H1 (cell line): Measurements from ENCODE around the gene ABCG1. TPM values are rescaled to one million over a fixed set of nuclear protein-coding genes. Genes with fewer than 3 reads are reported as not detected.

Experiments used
- CTCF ChIA-PET: fragments of 300-600 bp; sonication (Branson Sonifier 250); formaldehyde crosslinking; loops from one replicate; lab custom pipeline; 2021; ENCODE audit not compliant: partially characterized antibody; lab: Charles Lee
- POLR2A ChIA-PET: fragments of 300-600 bp; sonication (Branson Sonifier 250); formaldehyde crosslinking; loops from one replicate; lab custom pipeline; 2021; ENCODE audit warnings: inconsistent platforms; ENCODE audit not compliant: partially characterized antibody; lab: Charles Lee
- DNase-seq, 2 experiments: peaks; one replicate each; pipeline versions ENCODE4 v3.0.0 to v3.0.0-alpha.2; 2010 to 2022; ENCODE audit warnings: low spot score in 2 of 2, low read depth in 1 of 2, mixed read lengths in 1 of 2
- FAIRE-seq: peaks from 2 replicates; lab custom pipeline; 2011; peaks lifted over from hg19 to GRCh38; lab: Jason Lieb, UNC
- H2AFZ ChIP-seq: 2 replicates; pipeline ENCODE4 v1.8.1; 2012; ENCODE audit warnings: low read length, inconsistent platforms
- H2AK5ac ChIP-seq: 2 replicates; pipeline ENCODE4 v1.6.1; 2013; ENCODE audit warnings: low read depth, low read length
- H2BK120ac ChIP-seq: replicated peaks from 2 replicates; pipeline ENCODE3; 2013; ENCODE audit warnings: low read depth, low read length, inconsistent platforms
- H2BK12ac ChIP-seq: 2 replicates; pipeline ENCODE4 v1.6.1; 2013; ENCODE audit warnings: low read depth, low read length
- H2BK15ac ChIP-seq: 2 replicates; pipeline ENCODE4 v1.6.1; 2013; ENCODE audit warnings: low read length
- H2BK20ac ChIP-seq: 2 replicates; pipeline ENCODE4 v1.6.1; 2013; ENCODE audit warnings: low read length
- H2BK5ac ChIP-seq: 2 replicates; pipeline ENCODE4 v1.6.1; 2013; ENCODE audit warnings: low read depth, low read length
- H3K14ac ChIP-seq: 2 replicates; pipeline ENCODE4 v1.6.1; 2013; ENCODE audit warnings: inconsistent platforms; ENCODE audit not compliant: insufficient read length
- H3K18ac ChIP-seq: 2 replicates; pipeline ENCODE4 v1.6.1; 2013; ENCODE audit warnings: low read length; ENCODE audit errors: extremely low read depth
- H3K23ac ChIP-seq: 2 replicates; pipeline ENCODE4 v1.6.1; 2013; ENCODE audit warnings: inconsistent platforms; ENCODE audit not compliant: insufficient read length
- H3K23me2 ChIP-seq: 2 replicates; pipeline ENCODE4 v1.6.1; 2013; ENCODE audit warnings: low read depth, low read length
- H3K27ac ChIP-seq: 2 replicates; pipeline ENCODE4 v1.6.1; 2011; ENCODE audit warnings: low read depth, low read length, inconsistent platforms
- H3K27me3 ChIP-seq, 4 experiments: replicated peaks in 1 of 4; 1 replicate in 1 of 4; 2 replicates in 3 of 4; pipeline versions ENCODE4 v1.6.1 to v1.8.1; 2011 to 2013; ENCODE audit warnings: low read length in 3 of 4, mild to moderate bottlenecking in 3 of 4, inconsistent platforms in 2 of 4, mixed read lengths in 2 of 4, moderate library complexity in 1 of 4; ENCODE audit not compliant: control insufficient read depth in 3 of 4, insufficient read depth in 3 of 4; ENCODE audit errors: extremely low read depth in 1 of 4
- H3K36me3 ChIP-seq, 4 experiments: 2 replicates each; pipeline versions ENCODE4 v1.6.1 to v1.8.1; 2011 to 2013; ENCODE audit warnings: mild to moderate bottlenecking in 4 of 4, low read length in 3 of 4, moderate library complexity in 2 of 4, control low read depth in 1 of 4, inconsistent platforms in 1 of 4; ENCODE audit not compliant: insufficient read depth in 4 of 4, control insufficient read depth in 2 of 4
- H3K4ac ChIP-seq: replicated peaks from 2 replicates; pipeline ENCODE3; 2013; ENCODE audit warnings: low read length, low read depth, mixed read lengths, inconsistent platforms; ENCODE audit not compliant: insufficient read length
- H3K4me1 ChIP-seq, 4 experiments: replicated peaks in 1 of 4; 1 replicate in 1 of 4; 2 replicates in 3 of 4; pipeline versions ENCODE4 v1.6.1 to v1.8.1; 2011 to 2013; ENCODE audit warnings: low read length in 3 of 4, inconsistent platforms in 2 of 4, mixed read lengths in 1 of 4; ENCODE audit not compliant: insufficient read depth in 4 of 4, control insufficient read depth in 3 of 4
- H3K4me2 ChIP-seq, 2 experiments: 2 replicates each; pipeline versions ENCODE4 v1.6.1 to v1.8.1; 2011 to 2013; ENCODE audit warnings: low read depth in 2 of 2, low read length in 2 of 2, control low read depth in 1 of 2, inconsistent platforms in 1 of 2, mild to moderate bottlenecking in 1 of 2; ENCODE audit not compliant: insufficient read depth in 1 of 2
- H3K4me3 ChIP-seq, 4 experiments: fragments of 200-600, 300-600 bp in 1 of 4; sonication (generic), shearing (Covaris generic), sonication (Bioruptor Twin) in 1 of 4; 2 replicates each; pipeline versions ENCODE4 v1.5.1 to v1.8.1; 2011 to 2016; ENCODE audit warnings: low read length in 4 of 4, low read depth in 3 of 4, control low read depth in 2 of 4, inconsistent platforms in 2 of 4, mild to moderate bottlenecking in 2 of 4, mixed read lengths in 1 of 4, moderate library complexity in 1 of 4; ENCODE audit not compliant: insufficient read depth in 2 of 4; ENCODE audit errors: extremely low read depth in 1 of 4
- H3K56ac ChIP-seq: replicated peaks from 2 replicates; pipeline ENCODE3; 2013; ENCODE audit warnings: low read depth, mild to moderate bottlenecking, mixed read lengths, low read length, inconsistent platforms; ENCODE audit not compliant: insufficient read length
- H3K79me1 ChIP-seq: 2 replicates; pipeline ENCODE4 v1.6.1; 2013; ENCODE audit warnings: low read depth, low read length, control low read depth
- H3K79me2 ChIP-seq, 2 experiments: 2 replicates each; pipeline versions ENCODE4 v1.6.1 to v1.8.1; 2012 to 2013; ENCODE audit warnings: low read length in 2 of 2, mild to moderate bottlenecking in 2 of 2, inconsistent platforms in 1 of 2; ENCODE audit not compliant: insufficient read depth in 2 of 2, control insufficient read depth in 1 of 2
- H3K9ac ChIP-seq, 4 experiments: replicated peaks in 1 of 4; 1 replicate in 1 of 4; 2 replicates in 3 of 4; pipeline versions ENCODE4 v1.6.1 to v1.8.1; 2011 to 2013; ENCODE audit warnings: low read depth in 3 of 4, low read length in 3 of 4, control low read depth in 2 of 4, mild to moderate bottlenecking in 2 of 4, moderate library complexity in 2 of 4, inconsistent platforms in 1 of 4; ENCODE audit errors: extremely low read depth in 1 of 4
- H3K9me3 ChIP-seq, 2 experiments: 2 replicates each; pipeline versions ENCODE4 v1.6.1 to v1.8.1; 2012 to 2013; ENCODE audit warnings: mild to moderate bottlenecking in 2 of 2, moderate library complexity in 2 of 2, control low read depth in 1 of 2, inconsistent platforms in 1 of 2, low read depth in 1 of 2, low read length in 1 of 2, mixed read lengths in 1 of 2; ENCODE audit not compliant: insufficient read depth in 2 of 2
- H4K20me1 ChIP-seq, 2 experiments: replicated peaks in 1 of 2; 2 replicates each; pipeline versions ENCODE3 to v1.8.1; 2011 to 2013; ENCODE audit warnings: inconsistent platforms in 2 of 2, low read length in 2 of 2, mild to moderate bottlenecking in 1 of 2; ENCODE audit not compliant: insufficient read depth in 2 of 2, control insufficient read depth in 1 of 2
- H4K5ac ChIP-seq: 2 replicates; pipeline ENCODE4 v1.6.1; 2013; ENCODE audit warnings: low read length, low read depth, mixed read lengths, inconsistent platforms; ENCODE audit not compliant: insufficient read length
- H4K8ac ChIP-seq: 2 replicates; pipeline ENCODE4 v1.8.0; 2013; ENCODE audit warnings: mild to moderate bottlenecking, moderate library complexity, low read length, inconsistent platforms; ENCODE audit not compliant: insufficient read depth; ENCODE audit errors: extremely low read depth
- H4K91ac ChIP-seq: replicated peaks from 2 replicates; pipeline ENCODE3; 2013; ENCODE audit warnings: low read length, mixed read lengths, inconsistent platforms; ENCODE audit not compliant: insufficient read length
- ASH2L ChIP-seq: fragments of 200-600, 300-600 bp; sonication (generic); IDR thresholded peaks from one replicate; pipeline ENCODE4 v1.7.1; 2017; ENCODE audit warnings: low read length
- CHD2 ChIP-seq: IDR thresholded peaks from 2 replicates; pipeline ENCODE4 v1.6.1; 2012; ENCODE audit warnings: low read length, improper control_type of control experiment
- EGR1 ChIP-seq: IDR thresholded peaks from 2 replicates; pipeline ENCODE4 v1.6.1; 2011; ENCODE audit warnings: low read depth, low read length, borderline replicate concordance
- JUND ChIP-seq: IDR thresholded peaks from 2 replicates; pipeline ENCODE4 v1.6.1; 2011; ENCODE audit warnings: mild to moderate bottlenecking, improper control_type of control experiment, low read length
- MAX ChIP-seq: IDR thresholded peaks from 2 replicates; pipeline ENCODE4 v1.6.1; 2012; ENCODE audit warnings: inconsistent platforms
- PHF8 ChIP-seq: fragments of 200-600 bp; sonication (generic); conservative IDR thresholded peaks from 2 replicates; pipeline ENCODE4 v1.7.1; 2012; ENCODE audit warnings: low read depth, mild to moderate bottlenecking, inconsistent platforms, low read length, moderate library complexity
- RFX5 ChIP-seq: IDR thresholded peaks from 2 replicates; pipeline ENCODE4 v1.6.1; 2011; ENCODE audit warnings: low read depth, low read length, improper control_type of control experiment, borderline replicate concordance
- SIN3A ChIP-seq, 2 experiments: IDR thresholded peaks in 1 of 2; conservative IDR thresholded peaks in 1 of 2; 2 replicates each; pipeline ENCODE4 v1.6.1; 2011 to 2012; ENCODE audit warnings: low read length in 2 of 2, improper control_type of control experiment in 1 of 2, low read depth in 1 of 2, mild to moderate bottlenecking in 1 of 2
- SRF ChIP-seq: IDR thresholded peaks from 2 replicates; pipeline ENCODE4 v1.6.1; 2011; ENCODE audit warnings: mild to moderate bottlenecking, low read depth, low read length, moderate library complexity
- TEAD4 ChIP-seq: IDR thresholded peaks from 2 replicates; pipeline ENCODE4 v1.6.1; 2012; ENCODE audit warnings: low read depth, low read length, inconsistent platforms, mixed read lengths
- WGBS, 2 experiments: shearing (Covaris generic) in 1 of 2; methylation state at CpG; one replicate each; pipeline versions ENCODE4 v1.1.6 to v1.1.7; 2013 to 2015; ENCODE audit warnings: low lambda C conversion rate in 2 of 2, mixed read lengths in 2 of 2, inconsistent platforms in 1 of 2, low coverage in 1 of 2, missing lambda C conversion rate in 1 of 2; ENCODE audit not compliant: insufficient replicate concordance in 2 of 2, insufficient coverage in 1 of 2, insufficient read length in 1 of 2; ENCODE audit errors: extremely low coverage in 1 of 2, missing lambda C conversion rate in 1 of 2; 5-methylcytosine and 5-hydroxymethylcytosine counted together
- polyA plus RNA-seq, 7 experiments: library from polyadenylated mRNA; depleted of rRNA in 3 of 7; stranded (reverse) in 5 of 7; unstranded in 2 of 7; fragments of >200 nt in 5 of 7; fragments of 200-250 nt in 2 of 7; gene quantifications; 1 replicate in 5 of 7; 2 replicates in 1 of 7; 4 replicates in 1 of 7; pipeline versions ENCODE4 v1.2.1 to v1.2.3, GENCODE V29; 2011 to 2013; ENCODE audit warnings: missing spikeins in 2 of 7, mixed read lengths in 2 of 7
- total RNA-seq: library from RNA; stranded (reverse); fragmentation: NEBNext Ultra II Directional; extraction: Animal tissue kit (Norgen Biotek cat#: 25700); gene quantifications from 2 replicates; pipeline ENCODE4 v1.2.1, GENCODE V29; 2021

The ABCG1 gene
- total and polyA plus RNA-seq, 2 of the 8 experiments (the other 6 are each of a cell fraction or from before 2014, with no cell fraction given), result 2.1 to 4.0 TPM

- 92% methylated on average over 17 of the region's 20 CpGs; no CpG with 5 or more reads in 1 of the 2 experiments for WGBS, 2 experiments
Observed at GRCh38 chr21:42299324-42300044, 80.5 kb downstream of the ABCG1 start.

More at GRCh38 chr21:42299324-42300044, 80.5 kb downstream of the ABCG1 start:
- Histone ChIP-seq H3K79me1 (no peaks in the 10 kb centered on the region), H3K23me2 (no peaks in the 10 kb centered on the region), H2BK20ac (no peak overlapping the region), H3K36me3 (no peaks in the 10 kb centered on the region), H2BK15ac (no peak overlapping the region), H3K9me3 (no peaks in the 10 kb centered on the region), H4K5ac (no peak overlapping the region), H3K9ac (no peak overlapping the region), H3K14ac (no peak overlapping the region), H3K56ac (no peak overlapping the region), H3K4me3 (no peak overlapping the region), H2AFZ (no peak overlapping the region), H3K27me3 (no peaks in the 10 kb centered on the region), H3K4me1 (no peaks in the 10 kb centered on the region), H2BK5ac (no peak overlapping the region), H2BK120ac (no peak overlapping the region), H3K4me2 (no peak overlapping the region), H2AK5ac (no peak overlapping the region), H3K27ac (no peak overlapping the region), H3K79me2 (no peaks in the 10 kb centered on the region), H3K18ac (no peak overlapping the region), H3K23ac (no peak overlapping the region), H4K91ac (no peak overlapping the region), H4K8ac (no peak overlapping the region), H3K4ac (no peak overlapping the region), H2BK12ac (no peak overlapping the region), H4K20me1 (no peaks in the 10 kb centered on the region)
- no peak for TF ChIP-seq CHD2
- no peak for TF ChIP-seq ASH2L
- no peak for TF ChIP-seq SRF
- TF ChIP-seq JUND, result no peak
- no peak for TF ChIP-seq PHF8
- no peak for TF ChIP-seq RFX5
- TF ChIP-seq EGR1, result no peak
- TF ChIP-seq SIN3A (conservative IDR thresholded peaks at IDR 0.05 in 1 of 2, IDR thresholded peaks at IDR 0.05 in 1 of 2; ENCODE audit: low read depth in 1 of 2, low read length in 2 of 2), result no peak
- no peak for TF ChIP-seq TEAD4
- TF ChIP-seq MAX, result no peak
- FAIRE-seq, result no peak
- CTCF ChIA-PET, result interaction anchor here (1.5 to 6.5 kb wide), 2 partner anchors 11 to 36 kb away, joined by 3 to 36 read pairs; no protein-coding TSS in a partner anchor
- POLR2A ChIA-PET, result interaction anchor here (1.1 kb wide), 1 partner anchor 35 kb away, joined by 3 read pairs; no protein-coding TSS in a partner anchor
- no peak for DNase-seq
